BLaER1 (cell line): ENCODE measurements around the gene RORB.

Experiments
- H3K27ac ChIP-seq: shearing (Covaris generic); formaldehyde crosslinking; 2 replicates; pipeline ENCODE4 v1.8.1; 2022
- H3K27me3 ChIP-seq: shearing (Covaris generic); formaldehyde crosslinking; 2 replicates; pipeline ENCODE4 v1.8.1; 2022
- H3K36me3 ChIP-seq: shearing (Covaris generic); formaldehyde crosslinking; 2 replicates; pipeline ENCODE4 v1.8.1; 2022
- H3K4me1 ChIP-seq: shearing (Covaris generic); formaldehyde crosslinking; 2 replicates; pipeline ENCODE4 v1.8.1; 2022
- H3K4me2 ChIP-seq: shearing (Covaris generic); formaldehyde crosslinking; 2 replicates; pipeline ENCODE4 v1.8.1; 2022
- H3K4me3 ChIP-seq: shearing (Covaris generic); formaldehyde crosslinking; 2 replicates; pipeline ENCODE4 v1.8.1; 2022
- H3K9ac ChIP-seq: shearing (Covaris generic); formaldehyde crosslinking; 2 replicates; pipeline ENCODE4 v1.8.1; 2022
- H3K9me3 ChIP-seq: shearing (Covaris generic); formaldehyde crosslinking; 2 replicates; pipeline ENCODE4 v1.8.1; 2022
- H4K20me1 ChIP-seq: shearing (Covaris generic); formaldehyde crosslinking; 2 replicates; pipeline ENCODE4 v1.8.1; 2022
- Cebpa-rat ChIP-seq: shearing (Covaris generic); IDR thresholded peaks from 2 replicates; pipeline ENCODE4 v1.8.1; 2022

The RORB gene

GRCh38 chr9:74642376-74642775 lies 145.2 kb downstream of the RORB start:
- Histone ChIP-seq H3K9me3 (no peaks in the 10 kb centered on the region), H3K27ac (no peak overlapping the region)

DNA sequence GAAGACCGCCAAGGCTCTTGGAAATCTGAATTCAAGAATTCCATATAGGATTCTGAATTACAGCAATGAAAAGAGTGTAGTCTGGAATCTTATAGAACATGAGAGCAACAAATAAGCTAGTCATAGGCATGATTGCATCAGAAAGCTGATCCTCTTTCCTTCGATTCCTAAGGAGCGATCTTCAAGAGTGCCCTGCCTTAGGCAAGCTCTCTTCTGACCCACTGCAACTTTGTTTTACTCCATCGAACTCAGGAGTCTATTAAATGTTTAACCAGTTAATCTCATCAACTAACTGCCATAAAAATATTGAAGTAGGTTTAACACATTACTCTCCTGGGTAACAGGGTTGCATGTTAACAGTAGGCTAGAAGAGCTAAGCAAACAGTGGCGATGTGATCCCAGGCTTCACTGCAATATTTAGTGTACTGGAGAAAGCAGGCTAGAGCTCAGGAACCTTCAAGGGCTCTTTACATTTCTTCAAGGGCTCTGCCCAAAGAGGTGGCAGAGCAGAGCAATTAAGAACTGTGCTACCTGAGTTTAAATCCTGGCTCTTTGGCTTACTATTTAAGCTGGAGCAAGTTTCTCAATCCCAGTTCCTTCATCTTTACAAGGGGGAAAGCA lies 146.3 kb downstream of the RORB start:
- no peak overlapping the region for H3K9ac ChIP-seq
- H3K9me3 ChIP-seq = no peaks in the 10 kb centered on the region
- H3K27me3 ChIP-seq = no peaks in the 10 kb centered on the region
- no peak for TF ChIP-seq Cebpa-rat
- H3K4me1 ChIP-seq = no peaks in the 10 kb centered on the region
- H3K27ac ChIP-seq = no peak overlapping the region
- H4K20me1 ChIP-seq = peaks cover 6% of the 10 kb centered on the region
- no peak overlapping the region for H3K4me3 ChIP-seq
- H3K4me2 ChIP-seq = no peak overlapping the region
- peaks cover 91% of the 10 kb centered on the region for H3K36me3 ChIP-seq

More at GRCh38 chr9:74642376-74642775, 145.2 kb downstream of the RORB start:
- Histone ChIP-seq H3K27me3 (no peaks in the 10 kb centered on the region), H3K4me2 (no peak overlapping the region), H3K9ac (no peak overlapping the region), H3K4me1 (no peaks in the 10 kb centered on the region), H3K4me3 (no peak overlapping the region), H3K36me3 (peaks cover 93% of the 10 kb centered on the region), H4K20me1 (peaks cover 6% of the 10 kb centered on the region)
- no peak for TF ChIP-seq Cebpa-rat

- Histone ChIP-seq H3K4me3 (no peak overlapping the region), H3K9me3 (no peaks in the 10 kb centered on the region), H3K4me1 (no peaks in the 10 kb centered on the region), H3K36me3 (peaks cover 93% of the 10 kb centered on the region), H3K27ac (no peak overlapping the region), H3K4me2 (no peak overlapping the region), H4K20me1 (peaks cover 6% of the 10 kb centered on the region), H3K27me3 (no peaks in the 10 kb centered on the region), H3K9ac (no peak overlapping the region)
- TF ChIP-seq Cebpa-rat = no peak
Measured at GRCh38 chr9:74644023-74644422, 146.9 kb downstream of the RORB start.

GRCh38 chr9:74645007-74645639 lies 148.0 kb downstream of the RORB start:
- H3K9ac ChIP-seq = no peak overlapping the region
- no peak overlapping the region for H3K27ac ChIP-seq
- peaks cover 94% of the 10 kb centered on the region for H3K36me3 ChIP-seq
- no peaks in the 10 kb centered on the region for H3K4me1 ChIP-seq
- no peak overlapping the region for H3K4me2 ChIP-seq
- no peaks in the 10 kb centered on the region for H3K9me3 ChIP-seq
- H4K20me1 ChIP-seq = peaks cover 6% of the 10 kb centered on the region
- no peak for TF ChIP-seq Cebpa-rat
- no peak overlapping the region for H3K4me3 ChIP-seq
- H3K27me3 ChIP-seq = no peaks in the 10 kb centered on the region

DNA sequence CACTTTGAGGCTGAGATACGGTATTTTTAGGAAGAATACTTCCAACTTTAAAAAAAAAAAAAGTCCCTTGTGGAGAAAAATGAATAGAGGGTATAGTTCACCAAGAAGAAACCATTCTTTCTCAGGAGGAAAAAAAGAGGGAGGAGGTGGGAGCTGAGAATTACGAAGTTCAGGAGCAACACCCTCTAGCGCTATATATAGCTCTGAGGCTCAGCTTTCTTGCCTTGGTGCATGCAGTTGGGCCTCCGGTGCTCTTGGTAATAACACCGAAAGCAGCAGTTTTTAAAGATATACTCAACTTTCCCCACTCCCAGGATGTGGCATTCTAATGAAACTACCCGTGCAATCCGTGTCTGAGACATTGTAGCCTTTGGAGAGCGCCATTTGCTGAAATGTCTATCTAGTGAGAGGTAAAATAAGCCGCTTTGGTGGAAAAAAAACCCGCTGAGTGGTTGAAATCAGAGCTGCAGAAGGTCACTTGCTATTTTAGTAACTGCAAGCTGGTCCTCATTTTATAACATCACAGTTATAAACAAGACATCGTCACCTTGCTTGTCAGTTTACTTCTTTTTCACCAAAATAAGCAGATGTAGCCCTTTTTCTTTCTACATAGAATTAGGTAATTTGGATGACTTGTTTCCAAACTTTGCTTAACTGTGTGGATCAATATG lies 156.4 kb downstream of the RORB start:
- Histone ChIP-seq H3K9me3 (no peaks in the 10 kb centered on the region), H4K20me1 (no peaks in the 10 kb centered on the region), H3K4me1 (no peaks in the 10 kb centered on the region), H3K27me3 (no peaks in the 10 kb centered on the region), H3K36me3 (peaks cover 83% of the 10 kb centered on the region), H3K27ac (no peak overlapping the region), H3K4me3 (no peak overlapping the region), H3K9ac (no peak overlapping the region), H3K4me2 (no peak overlapping the region)
- TF ChIP-seq Cebpa-rat = no peak

GRCh38 chr9:74662674-74663073 lies 165.5 kb downstream of the RORB start:
- Histone ChIP-seq H3K9me3 (no peaks in the 10 kb centered on the region), H3K4me2 (no peak overlapping the region), H3K4me3 (no peak overlapping the region), H3K27me3 (no peaks in the 10 kb centered on the region), H3K36me3 (peaks cover 86% of the 10 kb centered on the region), H3K4me1 (no peaks in the 10 kb centered on the region), H3K9ac (no peak overlapping the region), H3K27ac (no peak overlapping the region), H4K20me1 (no peaks in the 10 kb centered on the region)
- no peak for TF ChIP-seq Cebpa-rat

GRCh38 chr9:74663439-74663838 lies 166.3 kb downstream of the RORB start:
- H3K4me3 ChIP-seq = no peak overlapping the region
- peaks cover 87% of the 10 kb centered on the region for H3K36me3 ChIP-seq

GRCh38 chr9:74666625-74667316 lies 169.6 kb downstream of the RORB start:
- Histone ChIP-seq H3K9me3 (no peaks in the 10 kb centered on the region), H3K4me3 (no peak overlapping the region), H3K4me1 (no peaks in the 10 kb centered on the region), H3K4me2 (no peak overlapping the region), H3K9ac (no peak overlapping the region), H3K27me3 (no peaks in the 10 kb centered on the region), H3K36me3 (peaks cover 98% of the 10 kb centered on the region), H4K20me1 (0 out of 2 replicates have a peak, but pooled peaks cover 5% of the 10 kb centered on the region), H3K27ac (no peak overlapping the region)
- no peak for TF ChIP-seq Cebpa-rat

More at GRCh38 chr9:74663439-74663838, 166.3 kb downstream of the RORB start:
- Histone ChIP-seq H3K4me1 (no peaks in the 10 kb centered on the region), H3K9me3 (no peaks in the 10 kb centered on the region), H3K9ac (no peak overlapping the region), H4K20me1 (no peaks in the 10 kb centered on the region), H3K4me2 (no peak overlapping the region), H3K27ac (no peak overlapping the region), H3K27me3 (no peaks in the 10 kb centered on the region)
- no peak for TF ChIP-seq Cebpa-rat

GRCh38 chr9:74672237-74672636 lies 175.1 kb downstream of the RORB start:
- no peak overlapping the region for H3K4me2 ChIP-seq
- TF ChIP-seq Cebpa-rat = no peak
- H3K4me3 ChIP-seq = no peak overlapping the region
- H3K9me3 ChIP-seq = no peaks in the 10 kb centered on the region
- peaks cover 98% of the 10 kb centered on the region for H3K36me3 ChIP-seq
- no peak overlapping the region for H3K27ac ChIP-seq
- no peak overlapping the region for H3K9ac ChIP-seq
- no peaks in the 10 kb centered on the region for H3K27me3 ChIP-seq
- H4K20me1 ChIP-seq = 0 out of 2 replicates have a peak, but pooled peaks cover 5% of the 10 kb centered on the region
- H3K4me1 ChIP-seq = no peaks in the 10 kb centered on the region
